SIG-M5 treated with dmso at 0.1 percent for 504 hours (cell line): ENCODE results near the gene ACSM2A.
"Not testable (repeated sequence)": the region's sequence is repeated elsewhere in the genome, so short reads cannot be mapped to it uniquely, and the experiment has no call there.

ENCODE experiments used
- DNase-seq: peaks from one replicate; lab custom pipeline; 2025; ENCODE audit not compliant: unreplicated experiment; lab: John Stamatoyannopoulos, UW

ACSM2A gene

DNA sequence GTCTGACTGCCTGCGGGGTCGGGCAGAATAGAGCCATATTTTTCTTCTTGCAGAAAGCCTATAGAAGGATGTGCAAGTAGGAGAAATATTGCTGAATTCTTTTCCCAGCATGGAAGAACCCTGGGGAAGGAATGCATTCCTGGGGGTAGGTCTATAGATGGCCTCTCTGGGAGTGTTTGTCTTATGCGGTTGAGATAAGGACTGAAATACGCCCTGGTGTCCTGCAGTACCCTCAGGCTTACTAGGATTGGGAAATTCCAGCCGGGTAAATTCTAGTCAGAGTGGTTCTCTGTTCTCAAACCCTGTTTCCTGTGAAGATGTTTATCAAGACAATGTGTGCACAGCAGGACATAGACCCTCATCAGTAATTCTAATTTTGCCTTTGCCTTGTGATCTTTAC is 2.3 kb downstream of the ACSM2A start:
- DNase-seq = not testable (repeated sequence)

DNA sequence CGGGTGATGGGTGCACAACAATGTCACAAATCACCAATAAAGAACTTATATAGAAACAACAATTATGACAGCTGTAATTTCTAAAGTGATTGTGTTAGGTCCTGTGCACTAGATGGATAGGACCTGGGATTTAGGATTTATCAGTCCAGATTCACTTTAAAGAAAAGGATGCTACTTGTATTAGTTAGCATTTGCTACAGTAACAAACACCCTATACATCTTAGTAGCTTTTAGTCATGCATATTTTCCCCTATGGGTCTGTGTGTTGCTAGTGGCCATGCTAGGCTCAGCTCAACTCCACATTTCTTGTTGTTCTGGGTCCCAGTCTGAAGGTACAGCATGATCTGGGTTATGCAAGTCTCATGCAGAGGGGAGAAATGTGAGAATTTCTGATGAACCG is 7.9 kb downstream of the ACSM2A start:
- not testable (repeated sequence) for DNase-seq

DNA sequence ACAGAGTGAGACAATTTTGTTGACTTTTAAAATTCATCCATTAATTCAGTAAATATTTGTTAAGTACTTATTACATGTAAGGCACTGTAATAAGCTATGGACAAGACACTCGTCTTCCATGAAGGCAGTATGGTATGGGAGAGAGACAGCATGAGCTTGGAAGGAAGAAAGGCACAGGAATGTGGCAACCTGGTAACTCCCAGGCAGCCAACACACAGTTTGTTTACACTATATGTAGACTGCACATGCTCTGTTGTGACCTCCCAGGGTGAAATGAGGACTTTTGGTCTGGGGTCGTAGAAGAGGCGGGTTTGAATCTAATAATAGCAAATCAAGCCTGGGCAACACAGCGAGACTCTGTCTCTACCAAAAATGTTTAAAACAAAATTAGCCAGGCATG is 9.0 kb downstream of the ACSM2A start:
- DNase-seq = not testable (repeated sequence)

DNA sequence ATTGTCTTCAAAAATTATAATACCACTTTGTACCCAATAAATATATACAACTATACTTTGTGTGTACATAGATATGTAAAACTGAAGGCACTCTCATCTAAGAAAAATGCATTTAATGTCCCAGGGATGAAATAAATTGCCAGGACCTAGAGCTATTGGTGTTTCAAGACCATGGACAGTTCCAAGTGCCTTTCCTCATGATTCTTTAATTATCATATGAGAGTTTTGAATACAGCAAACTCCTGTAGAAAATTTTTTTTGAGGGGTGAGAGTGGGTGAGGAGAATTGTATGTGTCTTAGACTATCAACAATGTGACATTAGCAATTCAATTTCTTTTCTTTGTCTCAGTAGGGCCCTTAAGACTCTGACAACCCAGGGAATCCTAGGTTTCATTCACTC is 17.6 kb downstream of the ACSM2A start:
- not testable (repeated sequence) for DNase-seq

DNA sequence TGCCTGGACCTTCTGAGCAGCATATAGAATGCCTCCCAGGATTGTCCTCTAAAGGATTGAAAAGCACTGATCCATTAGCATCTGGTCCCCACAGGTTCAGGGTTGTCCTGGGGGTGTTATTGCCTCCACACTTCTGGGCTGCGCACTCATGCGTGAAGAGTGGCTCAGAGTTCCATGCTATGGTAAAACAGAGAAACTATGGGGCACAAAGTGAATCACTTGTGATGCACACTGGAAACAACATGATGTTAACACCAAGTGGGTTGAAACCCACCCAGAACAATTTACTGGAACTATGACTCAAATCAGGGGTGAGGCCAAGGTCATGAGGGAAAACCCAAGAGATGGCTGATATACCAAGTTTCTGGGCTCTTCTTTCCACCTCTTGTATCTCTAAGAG is 18.6 kb downstream of the ACSM2A start:
- not testable (repeated sequence) for DNase-seq

DNA sequence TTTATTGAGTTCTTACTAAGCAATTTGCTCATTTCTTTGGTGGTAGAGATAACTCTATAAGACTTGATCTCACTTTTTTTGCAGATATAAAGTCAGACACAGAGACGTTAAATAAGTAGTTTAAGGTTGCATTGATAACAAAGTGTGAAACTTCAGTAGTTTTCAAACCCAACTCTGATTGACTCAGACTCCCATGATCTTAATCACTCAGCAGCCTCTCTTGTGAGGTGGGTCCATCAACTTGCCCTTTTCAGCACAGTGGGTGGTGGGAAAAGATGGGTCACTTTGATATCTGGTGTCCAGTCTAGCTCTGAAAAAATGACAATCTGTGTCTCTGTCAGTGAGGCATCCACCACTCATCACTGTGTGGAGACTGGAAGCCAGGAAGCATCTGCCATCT is 19.4 kb downstream of the ACSM2A start:
- DNase-seq = not testable (repeated sequence)

DNA sequence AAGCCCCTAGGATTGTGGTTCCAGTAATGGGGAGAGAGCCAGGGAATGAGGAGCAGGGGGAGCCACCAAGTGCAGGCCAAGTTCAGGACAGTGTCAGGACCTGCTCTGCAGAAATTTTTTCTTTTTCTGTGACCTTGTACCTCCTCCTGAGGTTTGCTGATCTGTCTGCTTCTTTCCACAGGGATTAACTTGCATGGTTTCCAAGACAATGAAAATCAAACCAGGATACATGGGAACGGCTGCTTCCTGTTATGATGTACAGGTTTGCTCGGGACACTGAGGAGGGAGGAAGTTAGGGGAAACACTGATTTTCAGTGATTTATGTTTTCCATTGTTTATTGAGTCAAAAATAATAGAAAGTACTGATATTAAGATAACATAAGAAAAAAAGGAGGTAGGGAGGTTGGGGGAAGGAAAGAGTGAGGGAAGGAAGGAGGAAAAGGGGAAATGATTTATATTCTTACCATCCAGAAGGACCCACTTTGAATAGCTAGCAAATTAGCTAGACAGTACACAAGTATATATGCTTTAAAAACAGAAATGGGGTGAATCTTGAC is 25.9 kb downstream of the ACSM2A start:
- not testable (repeated sequence) for DNase-seq

DNA sequence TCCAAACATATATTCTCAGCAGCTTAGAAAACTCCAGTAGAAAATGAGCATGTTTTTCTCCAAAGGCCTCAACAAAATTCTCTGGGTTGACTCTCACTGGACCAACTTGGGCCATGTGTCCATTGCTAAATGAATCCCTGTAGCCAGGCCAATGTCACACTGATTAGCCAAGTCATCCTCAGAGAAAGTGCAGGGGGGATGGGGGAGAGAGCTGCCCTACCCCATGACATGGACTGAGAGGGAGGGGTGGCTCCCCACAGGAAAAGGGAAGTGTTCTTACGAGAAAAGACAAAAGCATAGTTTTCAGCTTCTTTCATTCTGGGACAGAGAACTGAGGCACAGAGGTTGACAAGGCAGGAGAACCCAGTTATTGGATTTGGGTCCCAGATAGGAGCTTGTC is 32.7 kb downstream of the ACSM2A start:
- not testable (repeated sequence) for DNase-seq

DNA sequence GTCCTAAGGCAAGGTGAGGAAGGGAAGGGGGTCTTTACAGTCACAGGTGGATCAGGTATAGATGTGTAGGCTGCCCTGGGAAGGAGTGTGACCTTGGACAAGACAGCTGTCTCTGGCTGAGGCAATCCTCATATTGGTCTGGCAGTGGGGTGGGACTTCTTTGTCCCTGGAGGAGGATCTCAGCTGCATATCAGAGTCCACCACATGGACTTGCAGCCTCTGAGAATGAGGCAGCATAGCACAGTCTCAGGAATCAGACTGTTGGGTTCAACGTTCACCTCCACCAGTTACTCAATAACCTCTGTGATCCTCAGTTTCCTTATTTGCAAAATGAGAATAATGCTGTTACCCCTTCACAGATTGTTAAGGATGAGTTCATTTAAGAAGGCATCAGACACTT is 33.4 kb downstream of the ACSM2A start:
- DNase-seq = no peak

DNA sequence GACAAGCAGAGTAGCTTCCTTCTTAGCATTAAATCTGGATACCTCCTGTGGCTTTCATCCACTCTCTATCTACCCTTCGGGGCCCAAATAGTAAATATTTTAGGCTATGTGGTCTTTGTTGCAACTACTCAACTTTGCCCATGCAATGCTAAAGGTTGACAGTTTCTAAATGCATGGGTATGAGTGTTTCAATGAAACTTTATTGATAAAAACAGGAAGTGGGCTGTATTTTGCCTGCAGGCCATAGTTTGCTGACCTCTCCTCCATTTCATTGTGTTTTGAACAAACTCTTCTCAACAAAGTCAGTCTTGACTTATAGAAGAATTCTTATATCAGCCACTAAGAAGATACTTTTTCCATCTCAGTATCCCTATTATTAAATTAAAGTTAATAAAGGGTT is 34.1 kb downstream of the ACSM2A start:
- DNase-seq = no peak

DNA sequence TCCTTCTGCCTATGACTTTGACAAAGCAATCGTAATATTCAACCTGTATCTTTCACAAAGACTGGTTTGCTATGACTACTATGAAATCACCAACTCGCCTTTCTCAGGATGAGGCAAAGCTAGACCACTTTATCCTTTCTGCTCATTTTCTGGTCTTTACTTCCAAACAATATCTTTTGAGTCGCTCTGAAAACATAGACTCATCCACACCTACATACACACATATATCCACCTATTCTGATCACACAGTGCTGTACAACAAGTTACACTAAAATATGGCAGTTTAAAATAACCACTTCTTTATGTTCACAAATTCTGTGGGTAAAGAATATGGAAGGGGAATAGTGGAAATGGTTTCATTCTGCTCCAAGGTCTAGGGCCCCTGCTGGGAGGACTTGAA is 39.7 kb downstream of the ACSM2A start:
- not testable (repeated sequence) for DNase-seq

DNA sequence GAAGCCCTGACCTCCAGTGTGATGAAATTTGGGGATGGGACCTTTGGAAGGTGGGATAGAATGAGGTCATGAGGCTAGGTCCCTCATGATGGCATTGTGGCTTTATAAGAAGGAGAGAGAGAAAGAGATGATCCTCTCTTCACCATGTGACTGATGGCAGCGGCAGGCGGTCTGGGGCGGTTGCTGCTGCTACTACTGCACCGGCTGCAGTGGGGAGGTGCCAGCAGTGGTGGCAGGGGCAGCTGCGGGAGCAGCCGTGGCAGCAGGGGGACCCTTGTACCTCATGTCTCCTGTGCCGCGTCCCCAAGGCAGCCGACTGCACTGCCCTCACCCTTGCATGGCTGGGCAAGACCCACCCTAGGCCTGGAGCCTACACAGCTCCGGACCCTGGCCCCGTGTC is 40.1 kb downstream of the ACSM2A start:
- not testable (repeated sequence) for DNase-seq

DNA sequence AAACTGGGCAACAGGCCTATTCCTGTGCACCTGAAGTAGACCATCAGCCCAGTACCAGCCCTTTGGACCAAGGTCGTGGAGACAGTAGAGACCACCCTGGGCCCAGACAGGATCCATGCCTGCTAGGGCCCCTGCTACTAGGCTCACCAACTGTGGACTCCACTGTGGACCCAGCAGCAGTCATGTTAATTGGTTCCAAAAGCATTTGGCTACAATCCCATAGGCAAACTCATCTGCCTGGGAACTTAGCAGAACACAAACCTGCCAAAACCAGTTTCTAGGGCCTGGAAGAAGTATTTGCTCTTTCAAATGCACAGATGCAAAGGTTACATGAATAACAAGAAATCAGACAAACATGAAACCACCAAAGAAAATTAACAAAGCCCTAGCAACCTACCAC is 53.1 kb downstream of the ACSM2A start:
- no peak for DNase-seq

DNA sequence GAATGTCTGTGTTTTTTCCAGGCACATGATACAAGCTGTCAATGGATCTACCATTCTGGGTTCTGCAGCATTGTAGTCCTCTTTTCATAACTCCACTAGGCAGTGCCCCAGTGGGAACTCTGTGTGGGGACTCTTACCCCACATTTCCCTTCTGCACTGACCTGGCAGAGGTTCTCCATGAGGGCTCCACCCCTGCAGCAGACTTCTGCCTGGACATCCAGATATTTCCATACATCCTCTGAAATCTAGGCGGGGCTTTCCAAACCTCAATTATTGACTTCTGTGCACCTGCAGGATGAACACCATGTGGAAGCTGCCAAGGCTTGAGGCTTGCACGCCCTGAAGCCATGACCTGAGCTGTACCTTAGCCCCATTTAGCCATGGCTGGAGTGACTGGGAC is 56.0 kb downstream of the ACSM2A start:
- DNase-seq = no peak

DNA sequence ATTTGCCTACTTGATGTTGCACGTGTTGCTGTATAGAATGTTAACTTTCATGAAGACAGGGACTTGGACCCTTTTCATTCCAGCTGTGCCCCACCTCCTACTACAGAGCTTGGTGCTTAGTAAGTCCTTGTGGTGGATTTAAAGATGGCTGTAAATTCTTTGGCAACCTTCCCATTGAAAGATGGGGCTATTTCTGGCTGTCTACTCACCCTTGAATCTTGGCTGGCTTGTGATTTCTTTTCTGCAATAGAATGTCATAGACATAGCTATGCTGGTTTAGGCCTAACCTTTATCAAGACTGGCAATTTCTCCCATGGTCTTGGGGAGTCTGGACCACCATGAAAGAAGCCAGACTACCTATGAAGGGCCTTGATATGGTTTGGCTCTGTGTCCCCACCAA is 59.0 kb downstream of the ACSM2A start:
- no peak for DNase-seq

DNA sequence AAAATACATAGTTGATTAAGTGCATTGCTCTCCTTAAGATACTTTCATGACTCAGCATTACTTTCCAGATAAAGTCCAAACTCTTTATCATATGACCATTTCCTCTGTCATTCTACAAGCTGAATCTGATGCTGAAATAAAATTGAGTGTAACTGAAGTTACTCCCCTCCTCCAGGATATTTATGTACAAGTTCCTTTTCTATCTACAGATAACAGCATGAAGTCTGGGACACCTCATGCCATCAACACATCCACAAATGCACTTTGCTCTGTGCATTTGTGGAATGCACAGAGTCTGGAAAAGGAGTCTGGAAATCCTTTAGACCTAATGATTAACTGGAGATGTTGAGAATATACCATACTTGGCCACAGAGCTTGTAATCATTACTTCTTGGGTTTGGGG is 64.4 kb downstream of the ACSM2A start:
- DNase-seq = no peak

DNA sequence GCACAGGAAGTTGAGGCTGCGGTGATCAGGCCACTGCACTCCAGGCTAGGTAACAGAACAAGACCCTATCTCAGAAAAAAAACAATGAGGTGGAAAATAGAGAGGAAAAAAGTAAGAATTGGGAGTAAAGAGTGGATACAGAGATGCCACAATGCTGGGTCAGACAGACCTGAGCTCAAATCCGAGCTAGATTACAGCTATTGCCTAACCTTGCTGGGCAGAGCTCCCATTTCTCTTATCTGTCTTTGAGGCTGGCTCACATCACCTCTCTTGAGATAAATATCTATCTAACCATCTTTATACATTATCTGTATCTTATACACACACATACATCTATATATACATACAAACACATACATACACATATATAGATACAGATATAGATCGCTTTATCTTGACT is 65.8 kb downstream of the ACSM2A start:
- DNase-seq = no peak

DNA sequence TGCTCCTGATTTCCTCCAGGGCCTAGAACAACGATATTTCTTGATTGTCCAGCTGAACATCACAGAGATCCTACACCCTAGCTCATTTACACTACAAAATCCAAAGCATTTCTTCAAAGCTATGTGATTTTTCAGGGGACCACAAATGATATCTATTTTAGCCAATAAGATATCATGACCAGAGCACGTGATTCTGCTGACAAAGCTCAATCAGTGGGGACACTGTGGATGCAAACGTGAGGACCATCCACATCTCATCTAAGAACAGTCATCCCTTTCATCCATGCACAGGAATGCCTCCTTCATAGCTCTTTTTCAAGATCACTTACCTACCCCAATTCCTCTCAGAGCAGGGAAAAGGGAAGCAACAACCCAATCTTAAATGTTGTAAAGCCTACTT is 67.9 kb downstream of the ACSM2A start:
- DNase-seq = no peak

DNA sequence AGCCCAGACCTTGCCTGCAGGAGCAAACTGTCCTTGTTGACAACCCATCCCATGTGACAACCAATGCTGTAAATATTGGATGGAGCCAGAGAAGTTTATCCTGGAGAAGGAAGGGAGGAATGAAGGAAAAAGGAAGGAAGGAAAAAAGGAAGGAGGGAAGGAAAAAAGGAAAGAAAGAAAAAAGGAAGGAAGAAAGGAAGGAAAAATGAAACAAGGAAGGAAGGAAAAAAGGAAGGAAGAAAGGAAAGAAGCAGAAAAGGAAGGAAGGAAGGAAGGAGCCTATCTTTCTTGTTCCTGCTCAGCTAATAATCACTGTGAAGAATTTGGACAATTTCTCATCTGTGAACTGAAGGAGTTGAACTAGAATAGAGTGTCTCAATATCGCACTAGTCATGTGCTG is 68.8 kb downstream of the ACSM2A start:
- DNase-seq = no peak

DNA sequence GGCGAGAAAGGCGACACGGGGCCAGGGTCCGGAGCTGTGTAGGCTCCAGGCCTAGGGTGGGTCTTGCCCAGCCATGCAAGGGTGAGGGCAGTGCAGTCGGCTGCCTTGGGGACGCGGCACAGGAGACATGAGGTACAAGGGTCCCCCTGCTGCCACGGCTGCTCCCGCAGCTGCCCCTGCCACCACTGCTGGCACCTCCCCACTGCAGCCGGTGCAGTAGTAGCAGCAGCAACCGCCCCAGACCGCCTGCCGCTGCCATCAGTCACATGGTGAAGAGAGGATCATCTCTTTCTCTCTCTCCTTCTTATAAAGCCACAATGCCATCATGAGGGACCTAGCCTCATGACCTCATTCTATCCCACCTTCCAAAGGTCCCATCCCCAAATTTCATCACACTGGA is 80.5 kb downstream of the ACSM2A start:
- not testable (repeated sequence) for DNase-seq

DNA sequence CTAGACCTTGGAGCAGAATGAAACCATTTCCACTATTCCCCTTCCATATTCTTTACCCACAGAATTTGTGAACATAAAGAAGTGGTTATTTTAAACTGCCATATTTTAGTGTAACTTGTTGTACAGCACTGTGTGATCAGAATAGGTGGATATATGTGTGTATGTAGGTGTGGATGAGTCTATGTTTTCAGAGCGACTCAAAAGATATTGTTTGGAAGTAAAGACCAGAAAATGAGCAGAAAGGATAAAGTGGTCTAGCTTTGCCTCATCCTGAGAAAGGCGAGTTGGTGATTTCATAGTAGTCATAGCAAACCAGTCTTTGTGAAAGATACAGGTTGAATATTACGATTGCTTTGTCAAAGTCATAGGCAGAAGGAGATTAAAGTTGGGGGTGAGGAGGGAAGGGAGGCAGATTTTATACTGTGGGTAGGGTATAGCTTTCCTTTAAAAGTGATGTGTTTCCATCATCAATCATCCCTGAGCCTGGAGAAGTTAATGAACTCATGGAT is 81.0 kb downstream of the ACSM2A start:
- DNase-seq = not testable (repeated sequence)

DNA sequence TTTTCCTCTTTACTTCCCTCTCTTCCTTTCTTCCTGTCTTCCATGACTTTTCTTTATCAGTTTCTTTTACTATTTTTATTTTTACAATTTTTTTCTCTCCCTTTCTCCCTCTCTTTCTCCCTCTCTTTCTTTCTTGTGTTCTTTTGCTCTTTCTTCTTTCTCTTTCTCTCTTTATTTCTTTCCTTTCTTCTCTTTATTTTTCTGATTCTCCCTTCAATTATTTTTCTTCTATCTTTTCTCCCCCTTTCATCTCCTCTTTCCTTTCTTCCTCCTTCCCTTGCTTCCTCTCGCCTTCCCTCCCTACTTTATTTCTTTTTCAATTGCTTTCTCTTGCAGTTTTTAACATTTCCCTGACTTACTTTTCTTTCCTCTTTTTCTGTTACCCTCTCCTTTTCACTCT is 85.3 kb downstream of the ACSM2A start:
- not testable (repeated sequence) for DNase-seq
